Gastrocnemius medialis (tissue), 4 donors: ENCODE data around the gene MYH10. TPM values are rescaled to one million over a fixed set of nuclear protein-coding genes. Genes with fewer than 3 reads are reported as not detected.

Experiments used
- ATAC-seq, 2 donors: fragments of 150-250 bp; one replicate each; pipeline ENCODE4 v1.9.1; 2016
- DNase-seq, 2 donors: peaks; one replicate each; pipeline ENCODE4 v3.0.0-alpha.2; 2019
- H3K27ac ChIP-seq, 4 donors: fragments of 200-600 bp; sonication (generic); 1 replicate in 1 of 4; 2 replicates in 3 of 4; pipeline ENCODE4 v1.5.1; 2016 to 2018; ENCODE audit warnings: mild to moderate bottlenecking in 2 of 4, moderate library complexity in 1 of 4
- H3K27me3 ChIP-seq, 3 donors: fragments of 200-600 bp; sonication (generic) in 2 of 3; 1 replicate in 1 of 3; 2 replicates in 2 of 3; pipeline versions ENCODE4 v1.5.1 to v1.6.0; 2016 to 2019; ENCODE audit warnings: mild to moderate bottlenecking in 1 of 3, moderate library complexity in 1 of 3
- H3K36me3 ChIP-seq, 2 donors: fragments of 200-600 bp; sonication (generic) in 1 of 2; one replicate each; pipeline ENCODE4 v1.5.1; 2017 to 2018
- H3K4me1 ChIP-seq, 2 donors: fragments of 200-600 bp; sonication (generic) in 1 of 2; one replicate each; pipeline ENCODE4 v1.5.1; 2016 to 2017; ENCODE audit warnings: mild to moderate bottlenecking in 2 of 2
- H3K4me3 ChIP-seq, 4 donors: fragments of 200-600 bp; sonication (generic) in 3 of 4; 1 replicate in 1 of 4; 2 replicates in 3 of 4; pipeline ENCODE4 v1.5.1; 2016 to 2019; ENCODE audit warnings: mild to moderate bottlenecking in 2 of 4
- H3K9me3 ChIP-seq, 3 donors: fragments of 200-600 bp; sonication (generic) in 2 of 3; 1 replicate in 1 of 3; 2 replicates in 2 of 3; pipeline ENCODE4 v1.5.1; 2016 to 2019
- CTCF ChIP-seq, 5 experiments: fragments of 450-650 bp in 3 of 5; fragments of 200-600 bp in 2 of 5; sonication (generic) in 2 of 5; IDR thresholded peaks in 4 of 5; conservative IDR thresholded peaks in 1 of 5; 1 replicate in 4 of 5; 2 replicates in 1 of 5; pipeline ENCODE4 v1.5.1; 2016 to 2019; ENCODE audit warnings: antibody characterized with exemption in 5 of 5, mild to moderate bottlenecking in 3 of 5, moderate library complexity in 3 of 5
- POLR2A ChIP-seq, 2 donors: fragments of 450-650 bp; IDR thresholded peaks; one replicate each; pipeline ENCODE4 v1.6.1; 2017; ENCODE audit warnings: antibody characterized with exemption in 2 of 2, mild to moderate bottlenecking in 2 of 2, moderate library complexity in 2 of 2
- in situ Hi-C, 4 donors: fragments of 200-750 bp; cut with MboI; loops; one replicate each; pipeline versions ENCODE4 v1.15.0 to v1.8.0; 2017; ENCODE audit warnings: low sequenced_read_pairs in 4 of 4
- intact Hi-C: fragments of 100-400 bp; cut with DNase I; formaldehyde crosslinking; loops from one replicate; pipeline ENCODE4 v1.15.1; 2023; ENCODE audit warnings: low total_unique reads
- total RNA-seq, 4 donors: library from RNA; depleted of rRNA; stranded (reverse); fragments of >200 nt; gene quantifications; one replicate each; pipeline versions ENCODE4 v1.1.0 to v1.2.3, GENCODE V29; 2016

The MYH10 gene
- total RNA-seq, 4 donors from 2014 or later = 2.5 to 10.6 (median 4.1) TPM

- Histone ChIP-seq H3K4me1 (peaks cover 39 to 43% of the 10 kb centered on the region in 2 donors), H3K36me3 (no peaks in the 10 kb centered on the region), H3K4me3 (no peak overlapping the region), H3K27ac (peak overlapping the region in 2 of 4 donors; percentile 92 to 98), H3K9me3 (no peaks in the 10 kb centered on the region), H3K27me3 (no peaks in the 10 kb centered on the region)
- in situ Hi-C loops = no loop called here
- DNase-seq = no peak
- intact Hi-C loops = loop anchor here (5.0 to 10.0 kb wide), 2 partner anchors 196 to 216 kb away; partner anchors contain the start of gene MYH10
- ATAC-seq = no peak
- no peak for TF ChIP-seq CTCF (IDR thresholded peaks at IDR 0.05 in 4 of 5, conservative IDR thresholded peaks at IDR 0.05 in 1 of 5)
- no peak for TF ChIP-seq POLR2A (IDR thresholded peaks at IDR 0.05)
Observed at GRCh38 chr17:8438441-8438840, 192.1 kb downstream of the MYH10 start.

GRCh38 chr17:8436844-8437171 is 193.7 kb downstream of the MYH10 start:
- H3K9me3 ChIP-seq = no peaks in the 10 kb centered on the region
- ATAC-seq = no peak
- in situ Hi-C loops = no loop called here
- peak overlapping the region; percentile 61 to 94 (median 84) for H3K4me3 ChIP-seq
- intact Hi-C loops = loop anchor here (5.0 to 10.0 kb wide), 2 partner anchors 198 to 215 kb away; partner anchors contain the start of gene MYH10
- peak overlapping the region; percentile 92 to 99 (median 98) for H3K27ac ChIP-seq
- no peak for DNase-seq
- no peaks in the 10 kb centered on the region for H3K27me3 ChIP-seq
- no peak for TF ChIP-seq CTCF (IDR thresholded peaks at IDR 0.05 in 4 of 5, conservative IDR thresholded peaks at IDR 0.05 in 1 of 5)
- H3K4me1 ChIP-seq = peaks cover 30 to 35% of the 10 kb centered on the region in 2 donors
- no peaks in the 10 kb centered on the region for H3K36me3 ChIP-seq

- TF ChIP-seq CTCF (IDR thresholded peaks at IDR 0.05 in 4 of 5, conservative IDR thresholded peaks at IDR 0.05 in 1 of 5) (no peak), POLR2A (IDR thresholded peaks at IDR 0.05) (peak in 1 of 2 donors; percentile 40)
- ATAC-seq (peak; percentile 80 to 84), DNase-seq (peak; percentile 52 to 70)
- Histone ChIP-seq H3K36me3 (no peaks in the 10 kb centered on the region), H3K27me3 (no peaks in the 10 kb centered on the region), H3K27ac (peak overlapping the region; percentile 92 to 99 (median 98)), H3K9me3 (no peaks in the 10 kb centered on the region), H3K4me3 (peak overlapping the region; percentile 61 to 94 (median 84)), H3K4me1 (peaks cover 25 to 30% of the 10 kb centered on the region in 2 donors)
- in situ Hi-C loops (no loop called here), intact Hi-C loops (loop anchor here (5.0 to 10.0 kb wide), 2 partner anchors 198 to 214 kb away; partner anchors contain the start of gene MYH10)
Observed at GRCh38 chr17:8436169-8436843, 194.2 kb downstream of the MYH10 start.

DNA sequence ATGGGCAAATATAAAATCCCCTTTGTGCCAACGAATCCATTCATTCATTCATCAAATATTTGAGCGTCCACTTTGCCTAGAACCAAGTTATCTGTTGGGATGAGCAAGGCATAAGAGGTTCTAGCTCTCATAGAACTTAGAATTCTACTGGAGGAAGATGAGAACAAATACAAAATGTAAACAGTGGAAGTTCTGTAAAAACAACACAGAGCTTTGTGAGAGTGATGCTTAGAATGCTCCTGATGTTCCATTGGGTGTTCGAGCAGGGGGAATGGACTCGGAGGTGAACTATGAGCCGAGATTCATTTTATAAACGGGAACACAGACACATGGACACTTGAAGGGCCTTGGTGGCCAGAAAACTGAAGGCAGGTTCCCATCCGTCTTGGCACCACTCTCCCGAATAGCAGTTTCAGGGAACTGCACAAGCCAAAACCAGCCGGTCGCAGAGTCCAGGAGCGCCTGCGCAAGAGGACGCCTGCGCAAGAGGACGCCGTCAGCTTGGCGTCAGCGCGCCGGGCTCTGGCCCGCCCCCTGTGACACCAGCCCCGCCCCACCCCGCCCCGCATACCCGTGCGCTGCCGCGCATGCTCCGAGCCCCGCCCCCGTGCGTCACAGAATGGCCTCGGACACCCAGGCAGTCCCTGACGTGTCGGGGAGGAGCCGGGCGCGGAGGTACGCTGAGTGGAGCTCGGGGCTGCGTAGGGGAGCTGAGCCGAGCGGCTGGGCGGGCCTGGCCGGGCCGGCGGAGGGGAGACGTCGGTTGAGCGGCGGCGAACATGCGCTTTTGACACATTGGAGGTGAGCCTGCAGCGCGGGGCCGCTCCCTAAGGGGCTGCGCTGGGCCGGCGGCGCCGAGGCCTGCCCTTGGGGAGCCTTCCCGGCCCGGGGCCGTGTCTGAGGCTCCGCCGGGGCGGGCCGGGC is 195.0 kb downstream of the MYH10 start, which contains the start of gene NDEL1:
NDEL1 (plus strand) TSS at position 640 of the 924 bp plus-strand sequence. CDS start 8,388 bp downstream, outside the sequence.
- DNase-seq = peak; percentile 98
- no peaks in the 10 kb centered on the region for H3K27me3 ChIP-seq
- H3K4me1 ChIP-seq = peaks cover 21 to 22% of the 10 kb centered on the region in 2 donors
- peak; percentile 88 to 91 for ATAC-seq
- peak; percentile 99 to 100 for TF ChIP-seq POLR2A (IDR thresholded peaks at IDR 0.05)
- no peak for TF ChIP-seq CTCF (IDR thresholded peaks at IDR 0.05 in 4 of 5, conservative IDR thresholded peaks at IDR 0.05 in 1 of 5)
- no peaks in the 10 kb centered on the region for H3K9me3 ChIP-seq
- in situ Hi-C loops (no loop called here), intact Hi-C loops (loop anchor here (1.0 to 10.0 kb wide), 3 partner anchors 52 to 213 kb away; partner anchors contain the start of genes MYH10 and RPL26)
- no peaks in the 10 kb centered on the region for H3K36me3 ChIP-seq
- H3K27ac ChIP-seq = peak within 1 kb of the TSS; percentile 92 to 99 (median 98)
- H3K4me3 ChIP-seq = peak within 1 kb of the TSS; percentile 76 to 94 (median 84)
